GM23248 (cell line): ENCODE data around the gene PLIN5.

Experiments used
- EZH2 ChIP-seq: fragments of 200-600 bp; sonication (generic); IDR thresholded peaks from 2 replicates; pipeline ENCODE4 v1.6.1; 2018; ENCODE audit warnings: antibody characterized with exemption, mild to moderate bottlenecking; ENCODE audit not compliant: insufficient read depth, poor library complexity, severe bottlenecking
- EZH2phosphoT487 ChIP-seq: fragments of 200-600 bp; sonication (generic); IDR thresholded peaks from 2 replicates; pipeline ENCODE4 v1.6.1; 2018; ENCODE audit warnings: antibody characterized with exemption, moderate library complexity, mild to moderate bottlenecking, low read depth; ENCODE audit not compliant: insufficient read depth

DNA sequence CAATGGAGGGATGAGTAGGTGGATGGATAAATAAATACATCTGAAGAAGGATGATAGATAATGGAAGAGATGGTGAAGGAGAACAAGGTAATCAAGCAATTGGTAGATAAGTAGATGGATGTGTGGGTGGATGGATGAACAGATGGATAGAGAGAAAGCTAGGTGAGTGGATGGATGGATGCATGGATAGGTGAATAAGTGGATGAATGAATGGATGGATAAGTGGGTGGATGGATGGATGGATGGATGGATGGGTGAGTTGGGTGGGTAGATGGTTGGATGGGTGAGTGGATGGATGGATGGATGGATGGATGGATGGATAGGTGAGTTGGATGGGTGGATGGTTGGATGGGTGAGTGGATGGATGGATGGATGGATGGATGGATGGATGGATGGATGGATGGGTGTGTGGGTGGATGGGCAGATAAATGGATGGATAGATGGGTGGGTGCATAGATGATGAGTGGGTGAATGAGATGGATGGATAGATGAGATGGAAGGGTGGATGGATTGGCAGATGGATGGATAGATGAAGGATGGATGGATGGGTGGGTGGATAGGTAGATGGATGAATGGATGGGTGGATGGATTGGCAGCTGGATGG, 18.2 kb upstream of the PLIN5 start:
- TF ChIP-seq EZH2 (no peak), EZH2phosphoT487 (no peak)
